MCF 10A (cell line): ENCODE data around the gene PLVAP. TPM values are rescaled to one million over a fixed set of nuclear protein-coding genes. Genes with fewer than 3 reads are reported as not detected.

Experiments used
- BruUV-seq: library from RNA; stranded (reverse); fragments of 400-500 nt; replicated peaks from 2 replicates; lab custom pipeline; 2021; lab: Mats Ljungman, UMichigan
- CTCF ChIA-PET: fragments of 300-600 bp; sonication (Branson Sonifier 250); formaldehyde crosslinking; extraction: SDS; loops from one replicate; lab custom pipeline; 2021; ENCODE audit warnings: antibody characterized with exemption, inconsistent platforms; lab: Yijun Ruan, JAX
- POLR2A ChIA-PET: fragments of 300-600, 350-650 bp; sonication (Branson Sonifier 250); formaldehyde crosslinking; extraction: SDS; loops from one replicate; lab custom pipeline; 2020; ENCODE audit warnings: antibody characterized with exemption, inconsistent platforms; lab: Yijun Ruan, JAX
- DNase-seq: peaks from one replicate; pipeline ENCODE4 v3.0.0-alpha.2; 2018; ENCODE audit not compliant: unreplicated experiment
- H3K27ac Mint-ChIP-seq: one replicate; pipeline ENCODE4 v1.8.0; 2022; ENCODE audit warnings: mild to moderate bottlenecking, low read depth, mixed read lengths; ENCODE audit not compliant: unreplicated experiment
- H3K27me3 Mint-ChIP-seq: one replicate; pipeline ENCODE4 v1.8.0; 2022; ENCODE audit warnings: mixed read lengths; ENCODE audit not compliant: insufficient read depth, unreplicated experiment
- H3K36me3 Mint-ChIP-seq: one replicate; pipeline ENCODE4 v1.8.0; 2022; ENCODE audit warnings: mild to moderate bottlenecking, moderate library complexity, mixed read lengths; ENCODE audit not compliant: insufficient read depth, unreplicated experiment
- H3K4me1 Mint-ChIP-seq: one replicate; pipeline ENCODE4 v1.8.0; 2022; ENCODE audit warnings: mixed read lengths; ENCODE audit not compliant: insufficient read depth, unreplicated experiment
- H3K4me3 Mint-ChIP-seq: one replicate; pipeline ENCODE4 v1.8.0; 2022; ENCODE audit warnings: mild to moderate bottlenecking, moderate library complexity, mixed read lengths; ENCODE audit not compliant: unreplicated experiment
- H3K9me3 Mint-ChIP-seq: one replicate; pipeline ENCODE4 v1.8.0; 2022; ENCODE audit warnings: mixed read lengths; ENCODE audit not compliant: unreplicated experiment
- CTCF ChIP-seq: fragments of 200-600 bp; IDR thresholded peaks from one replicate; pipeline ENCODE4 v1.8.0; 2022; ENCODE audit warnings: antibody characterized with exemption, mild to moderate bottlenecking; ENCODE audit not compliant: unreplicated experiment
- intact Hi-C: fragments of 100-400 bp; cut with micrococcal nuclease; formaldehyde crosslinking; loops from 2 replicates; pipeline ENCODE4 v1.14.1; 2022
- total RNA-seq: library from RNA; stranded (reverse); gene quantifications from 2 replicates; pipeline ENCODE4 v1.2.3, GENCODE V29; 2022

PLVAP gene
- total RNA-seq, 1 experiment from 2014 or later: not detected

- Mint-ChIP-seq H3K4me3 (no peak overlapping the region), H3K36me3 (peaks cover 26% of the 10 kb centered on the region), H3K4me1 (peaks cover 1% of the 10 kb centered on the region), H3K9me3 (no peaks in the 10 kb centered on the region), H3K27me3 (no peaks in the 10 kb centered on the region), H3K27ac (peak overlapping the region; percentile 54)
- TF ChIP-seq CTCF: no peak
- ChIA-PET CTCF (interaction anchor here (2.4 kb wide), 1 partner anchor 46 kb away, joined by 15 read pairs; no protein-coding TSS in a partner anchor), POLR2A (no interaction called here)
- no peak for DNase-seq
- intact Hi-C loops: no loop called here
- BruUV-seq: no TSS peak
These were observed 36.2 kb downstream of the PLVAP start for GRCh38 chr19:17340871-17341357.

GRCh38 chr19:17340302-17340870 lies 36.8 kb downstream of the PLVAP start:
- Mint-ChIP-seq H3K4me1 (no peaks in the 10 kb centered on the region), H3K4me3 (no peak overlapping the region), H3K36me3 (peaks cover 26% of the 10 kb centered on the region), H3K27me3 (no peaks in the 10 kb centered on the region), H3K27ac (peak overlapping the region; percentile 54), H3K9me3 (no peaks in the 10 kb centered on the region)
- POLR2A ChIA-PET: no interaction called here
- peak; percentile 56 for DNase-seq
- BruUV-seq: no TSS peak
- no peak for TF ChIP-seq CTCF
- CTCF ChIA-PET: interaction anchor here (0.9 kb wide), 1 partner anchor 45 kb away, joined by 3 read pairs; no protein-coding TSS in a partner anchor
- intact Hi-C loops: no loop called here

- no peak for DNase-seq
- peaks cover 26% of the 10 kb centered on the region for H3K36me3 Mint-ChIP-seq
- no peaks in the 10 kb centered on the region for H3K9me3 Mint-ChIP-seq
- ChIA-PET CTCF (interaction anchor here (0.6 to 1.0 kb wide), 2 partner anchors 28 to 32 kb away, joined by 3 read pairs; no protein-coding TSS in a partner anchor), POLR2A (interaction anchor here (10.1 kb wide), 1 partner anchor 31 kb away, joined by 152 read pairs; the partner anchor contains the start of genes ABHD8, DDA1 and MRPL34)
- H3K4me1 Mint-ChIP-seq: peaks cover 9% of the 10 kb centered on the region
- intact Hi-C loops: no loop called here
- no peak for TF ChIP-seq CTCF
- H3K27me3 Mint-ChIP-seq: no peaks in the 10 kb centered on the region
- H3K4me3 Mint-ChIP-seq: peak overlapping the region; percentile 98
- no peak overlapping the region for H3K27ac Mint-ChIP-seq
- BruUV-seq: no TSS peak
These were observed 37.9 kb downstream of the PLVAP start for GRCh38 chr19:17339088-17339741.

GRCh38 chr19:17338433-17339078 lies 38.6 kb downstream of the PLVAP start:
- BruUV-seq: no TSS peak
- ChIA-PET POLR2A (interaction anchor here (0.6 to 10.1 kb wide), 6 partner anchors 14 to 522 kb away, joined by 3 to 152 read pairs (median 4); partner anchors contain the start of genes ABHD8, DDA1 and MRPL34), CTCF (interaction anchor here (1.0 kb wide), 1 partner anchor 32 kb away, joined by 3 read pairs; no protein-coding TSS in a partner anchor)
- Mint-ChIP-seq H3K27ac (no peak overlapping the region), H3K36me3 (peaks cover 26% of the 10 kb centered on the region), H3K9me3 (no peaks in the 10 kb centered on the region), H3K4me1 (peaks cover 15% of the 10 kb centered on the region), H3K4me3 (peak overlapping the region; percentile 98), H3K27me3 (no peaks in the 10 kb centered on the region)
- DNase-seq: no peak
- intact Hi-C loops: no loop called here
- no peak for TF ChIP-seq CTCF
